IMR-90 (cell line): Measurements from ENCODE around the gene DEUP1.

Experiments
- CTCF ChIP-seq: conservative IDR thresholded peaks from 2 replicates; pipeline ENCODE4 v1.5.1; 2012; ENCODE audit warnings: mild to moderate bottlenecking, low read depth, low read length, improper control_type of control experiment
- MXI1 ChIP-seq: IDR thresholded peaks from 2 replicates; pipeline ENCODE4 v1.6.1; 2012; ENCODE audit warnings: low read depth, mild to moderate bottlenecking, low read length, moderate library complexity, borderline replicate concordance
- POLR2A ChIP-seq: IDR thresholded peaks from 2 replicates; pipeline ENCODE4 v1.6.1; 2012; ENCODE audit warnings: mild to moderate bottlenecking, low read depth, low read length

GRCh38 chr11:93474123-93474522, 143.6 kb downstream of the DEUP1 start:
- no peak for TF ChIP-seq CTCF
- no peak for TF ChIP-seq POLR2A
- TF ChIP-seq MXI1 = no peak
